Stimulated activated CD4-positive, alpha-beta T cell treated with anti-CD3 and anti-CD28 coated beads, TNF-alpha, amount 100 ng/mL, for 1 hour (primary cell): ENCODE data around the gene PLBD2.
"Not testable (repeated sequence)": the region's sequence is repeated elsewhere in the genome, so short reads cannot be mapped to it uniquely, and the experiment has no call there.

Experiments used
- DNase-seq, 3 donors: peaks; one replicate each; pipeline ENCODE4 v3.0.0-alpha.2; 2020; ENCODE audit warnings: low read depth in 3 of 3, low spot score in 1 of 3

PLBD2 gene

GRCh38 chr12:113333877-113334785 is 24.3 kb upstream of the PLBD2 start:
- no peak for DNase-seq

GRCh38 chr12:113334786-113335539 is 23.4 kb upstream of the PLBD2 start, which contains the start of gene SLC8B1:
Gene SLC8B1, minus strand, starts transcription at chr12:113335109. Its CDS starts 2,231 bp downstream, at chr12:113332878.
- DNase-seq: peak; percentile 66 to 96 (median 83)

- no peak for DNase-seq
Observed at GRCh38 chr12:113339540-113339939, 18.8 kb upstream of the PLBD2 start.

DNA sequence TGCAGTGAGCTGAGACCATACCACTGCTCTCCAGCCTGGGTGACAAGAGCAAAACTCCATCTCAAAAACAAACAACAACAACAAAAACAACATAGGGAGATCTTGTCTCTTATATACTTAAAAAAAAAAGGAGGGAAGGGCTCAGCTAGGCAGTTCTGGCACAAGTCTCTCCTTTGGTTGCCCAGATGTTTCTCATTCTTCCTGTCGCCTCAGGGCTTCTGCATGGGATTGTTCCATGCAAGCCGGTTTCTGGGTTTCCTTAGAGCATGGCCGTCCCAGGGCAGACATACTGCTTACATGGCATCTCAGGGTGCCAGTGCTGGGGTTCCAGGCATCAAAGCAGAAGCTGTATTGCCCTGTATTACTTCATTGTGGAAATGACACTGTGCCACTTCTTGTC is 18.3 kb upstream of the PLBD2 start:
- DNase-seq: no peak

- DNase-seq: no peak
Observed at GRCh38 chr12:113341535-113341934, 16.9 kb upstream of the PLBD2 start.

DNA sequence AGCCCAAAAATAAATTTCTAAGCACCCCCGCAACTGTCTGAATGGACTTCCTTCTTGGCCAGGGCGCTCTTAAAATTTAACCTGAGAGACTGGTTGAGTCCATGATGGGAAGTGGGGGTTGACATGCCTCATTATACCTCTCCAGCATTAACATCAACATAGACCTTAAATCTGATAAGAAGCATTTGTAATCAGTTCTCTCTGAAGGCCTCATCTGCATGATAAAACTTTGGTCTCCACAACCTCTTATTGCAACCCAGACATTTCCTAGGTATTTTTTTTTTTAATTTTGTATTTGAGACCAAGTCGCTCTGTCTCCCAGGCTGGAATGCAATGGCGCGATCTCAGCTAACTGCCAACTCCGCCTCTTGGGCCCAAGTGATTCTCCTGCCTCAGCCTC is 13.1 kb upstream of the PLBD2 start:
- DNase-seq: no peak

DNA sequence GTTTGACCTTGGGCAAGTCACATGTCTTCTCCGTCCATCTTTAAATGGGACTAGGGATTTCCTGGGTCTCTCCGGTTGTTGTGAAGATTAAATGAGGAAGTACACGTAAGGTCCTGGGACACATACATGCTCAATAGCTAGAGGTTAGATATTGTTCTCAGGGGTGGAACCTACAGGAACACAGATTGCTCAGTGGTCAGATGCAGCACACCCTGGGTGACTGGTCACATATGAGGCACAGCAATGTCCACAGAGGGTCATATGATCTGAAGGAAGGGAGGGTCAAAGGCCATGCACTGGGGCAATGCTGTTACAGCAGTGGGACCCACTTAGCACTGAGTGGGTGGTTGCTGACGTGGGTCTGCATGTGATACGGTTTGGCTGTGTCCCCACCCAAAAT is 12.0 kb upstream of the PLBD2 start:
- no peak for DNase-seq

DNA sequence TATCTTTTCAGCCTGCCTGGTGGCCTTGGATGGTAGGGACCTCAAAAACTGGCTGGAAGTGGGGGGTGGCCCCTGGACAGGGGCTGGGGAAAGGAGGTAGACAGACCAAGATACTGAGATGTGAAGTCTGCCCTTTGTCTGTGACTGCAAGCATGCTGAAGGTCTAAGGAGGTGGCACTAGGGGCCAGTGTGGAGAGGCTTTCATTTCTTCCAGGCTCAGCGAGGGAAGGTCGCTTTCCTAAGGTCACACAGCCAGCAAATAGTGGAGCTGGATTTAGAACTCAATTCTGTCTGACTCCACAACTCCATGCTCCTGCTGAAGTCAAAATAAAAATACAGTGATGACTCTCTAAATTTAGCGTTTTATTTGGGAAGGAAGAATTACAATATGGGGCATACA is 11.3 kb upstream of the PLBD2 start:
- no peak for DNase-seq

DNA sequence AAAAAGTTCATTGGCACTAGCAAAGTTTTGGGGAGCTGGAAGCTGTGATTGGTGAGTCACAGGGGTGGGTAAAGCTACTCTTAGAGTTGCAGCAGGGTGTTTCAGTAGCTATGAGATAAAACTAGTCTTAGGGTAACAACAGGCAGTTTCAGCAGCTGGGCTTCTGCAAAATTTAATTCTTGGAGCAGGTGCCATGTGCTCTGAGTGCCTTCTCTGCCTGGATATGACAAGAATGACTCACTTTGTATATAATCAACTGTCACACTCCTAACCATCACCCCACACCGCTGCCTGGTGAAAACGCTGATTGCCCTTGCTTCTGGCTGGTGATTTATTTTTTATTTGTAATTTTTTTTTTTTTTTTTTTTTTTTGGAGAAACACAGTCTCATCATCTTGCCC is 10.5 kb upstream of the PLBD2 start:
- DNase-seq: no peak

DNA sequence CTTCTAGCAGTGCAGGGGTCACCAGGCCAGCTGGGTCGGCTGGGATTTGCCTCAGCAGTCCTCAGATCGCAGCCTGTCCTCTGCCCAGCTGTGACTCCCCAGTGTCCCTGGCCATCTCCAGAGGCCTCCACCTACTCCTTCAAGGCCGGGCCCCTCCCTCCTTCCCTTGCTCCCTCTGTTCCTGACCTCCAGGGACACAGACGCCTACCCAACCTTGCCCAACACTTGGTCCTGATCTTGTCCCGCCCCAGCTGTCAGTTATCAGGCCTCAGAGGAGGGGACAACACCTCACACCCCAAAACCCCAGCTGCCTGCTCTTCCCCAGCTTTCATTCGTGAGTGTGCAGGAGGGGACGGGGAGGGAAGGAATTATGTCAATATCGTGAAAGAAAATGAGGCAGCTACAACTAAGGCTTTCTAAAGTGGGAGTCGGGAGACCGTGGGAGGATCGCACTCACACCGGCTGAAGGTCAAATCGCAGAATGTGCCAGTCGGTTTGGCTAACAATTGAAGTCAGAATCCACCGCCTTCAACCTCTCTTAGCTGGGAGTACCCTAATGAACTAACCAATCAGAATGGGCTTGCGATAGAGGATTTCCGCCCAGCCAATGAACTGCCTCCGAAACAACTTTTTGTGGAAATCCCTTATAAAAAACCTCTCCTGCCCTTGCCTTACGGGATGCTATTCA is 9.4 kb upstream of the PLBD2 start:
- DNase-seq: no peak

DNA sequence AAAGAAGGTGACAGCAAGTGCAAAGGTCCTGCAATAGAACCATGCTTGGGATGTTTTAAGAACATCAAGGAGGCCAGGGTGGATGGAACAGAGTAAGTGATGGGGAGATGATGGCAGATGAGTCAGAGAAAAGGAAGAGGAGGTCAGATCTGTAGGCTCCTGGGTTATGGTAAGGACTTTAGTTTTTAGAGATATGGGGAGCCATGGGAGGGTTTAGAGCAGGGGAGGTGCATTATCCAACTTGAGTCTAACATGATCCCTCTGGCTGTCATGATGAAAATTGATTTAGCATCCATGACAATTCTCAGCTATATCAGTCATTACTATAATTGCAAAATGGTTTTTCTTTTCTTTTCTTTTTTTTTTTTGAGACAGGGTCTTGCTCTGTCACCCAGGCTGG is 7.3 kb upstream of the PLBD2 start:
- no peak for DNase-seq

DNA sequence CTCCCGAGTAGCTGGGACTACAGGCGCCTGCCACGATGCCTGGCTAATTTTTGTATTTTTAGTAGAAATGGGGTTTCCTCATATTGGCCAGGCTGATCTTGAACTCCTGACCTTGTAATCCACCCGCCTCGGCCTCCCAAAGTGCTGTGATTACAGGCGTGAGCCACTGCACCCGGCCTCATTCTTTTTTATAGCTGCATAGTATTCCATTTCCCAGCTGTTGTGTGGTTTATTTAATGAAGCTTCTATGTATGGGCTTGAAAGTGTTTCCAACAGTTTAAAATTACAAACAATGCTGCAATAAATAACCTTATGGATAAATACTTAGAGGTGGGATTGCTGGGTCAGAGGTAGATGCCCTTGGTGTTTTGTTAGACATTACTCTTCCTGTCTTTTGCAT is 4.2 kb upstream of the PLBD2 start:
- DNase-seq: not testable (repeated sequence)

GRCh38 chr12:113359133-113359938 is 949 bp downstream of the PLBD2 start:
- no peak for DNase-seq

GRCh38 chr12:113359939-113360748 is 1.8 kb downstream of the PLBD2 start:
- DNase-seq: no peak

GRCh38 chr12:113361574-113362370 is 3.4 kb downstream of the PLBD2 start:
- DNase-seq: no peak

- DNase-seq: no peak
Observed at GRCh38 chr12:113364698-113365097, 6.3 kb downstream of the PLBD2 start.

- DNase-seq: no peak
Observed at GRCh38 chr12:113365639-113366395, 7.4 kb downstream of the PLBD2 start.

GRCh38 chr12:113366827-113367226 is 8.4 kb downstream of the PLBD2 start:
- DNase-seq: no peak
